IPS-18a (cell line): ENCODE results near the gene XG.
"Not testable (repeated sequence)": the region's sequence is repeated elsewhere in the genome, so short reads cannot be mapped to it uniquely, and the experiment has no call there.

Experiments
- H3K27ac ChIP-seq: one replicate; pipeline ENCODE4 v1.5.1; 2013; ENCODE audit warnings: low read length
- H3K27me3 ChIP-seq: one replicate; pipeline ENCODE4 v1.6.1; 2013; ENCODE audit warnings: mild to moderate bottlenecking, low read length; ENCODE audit not compliant: control insufficient read depth, insufficient read depth
- H3K36me3 ChIP-seq: one replicate; pipeline ENCODE4 v1.6.1; 2013; ENCODE audit warnings: low read depth, low read length; ENCODE audit not compliant: control insufficient read depth
- H3K4me1 ChIP-seq: one replicate; pipeline ENCODE4 v1.6.1; 2013; ENCODE audit warnings: low read depth, low read length; ENCODE audit not compliant: control insufficient read depth
- H3K4me3 ChIP-seq: one replicate; pipeline ENCODE4 v1.5.1; 2013; ENCODE audit warnings: low read length
- H3K9ac ChIP-seq: one replicate; pipeline ENCODE4 v1.6.1; 2013; ENCODE audit warnings: mild to moderate bottlenecking, low read length, moderate library complexity
- H3K9me3 ChIP-seq: one replicate; pipeline ENCODE4 v1.6.1; 2013; ENCODE audit warnings: low read depth, low read length; ENCODE audit not compliant: control insufficient read depth

Gene XG

DNA sequence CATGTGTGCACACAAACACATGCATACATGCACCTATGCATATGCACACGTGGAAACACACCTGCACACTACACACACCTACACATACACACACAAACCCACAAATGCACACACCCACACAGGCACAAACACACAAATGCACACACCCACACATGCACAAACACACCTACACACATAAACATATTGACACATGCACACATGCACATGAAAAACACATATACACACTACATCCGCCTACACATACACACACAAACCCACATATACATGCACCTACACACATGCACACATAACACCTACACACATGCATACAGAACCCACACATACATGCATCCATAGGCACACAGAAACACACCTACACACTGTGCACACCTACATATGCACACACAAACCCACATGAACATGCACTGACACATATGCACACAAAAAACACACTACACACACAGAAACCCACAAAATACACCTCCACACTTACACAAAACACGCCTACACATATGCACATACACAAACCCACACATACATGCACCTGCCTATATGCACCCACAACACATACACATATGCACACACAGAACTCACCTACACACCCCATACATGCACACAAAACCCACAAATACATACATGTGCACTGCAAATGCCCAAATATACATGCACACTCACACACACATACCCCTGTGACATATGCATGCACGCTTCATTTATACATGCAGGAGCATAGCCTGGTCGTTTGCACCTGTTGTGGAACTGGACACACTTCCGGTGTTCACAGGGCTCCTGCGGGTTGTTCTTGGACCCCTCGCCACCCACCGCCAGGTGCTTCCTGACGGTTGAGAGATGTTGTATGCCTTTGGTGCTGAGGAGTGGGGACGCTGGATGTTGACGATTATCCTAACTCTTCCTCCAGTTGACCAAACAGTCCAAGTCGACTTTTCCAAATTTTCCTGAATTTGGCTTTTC is 38.7 kb upstream of the XG start:
- H3K9ac ChIP-seq, result no peak overlapping the region
- H3K4me1 ChIP-seq, result peaks cover 9% of the 10 kb centered on the region
- peaks cover 3% of the 10 kb centered on the region for H3K36me3 ChIP-seq
- H3K4me3 ChIP-seq, result no peak overlapping the region
- H3K27ac ChIP-seq, result no peak overlapping the region
- H3K27me3 ChIP-seq, result no peaks in the 10 kb centered on the region
- no peaks in the 10 kb centered on the region for H3K9me3 ChIP-seq

DNA sequence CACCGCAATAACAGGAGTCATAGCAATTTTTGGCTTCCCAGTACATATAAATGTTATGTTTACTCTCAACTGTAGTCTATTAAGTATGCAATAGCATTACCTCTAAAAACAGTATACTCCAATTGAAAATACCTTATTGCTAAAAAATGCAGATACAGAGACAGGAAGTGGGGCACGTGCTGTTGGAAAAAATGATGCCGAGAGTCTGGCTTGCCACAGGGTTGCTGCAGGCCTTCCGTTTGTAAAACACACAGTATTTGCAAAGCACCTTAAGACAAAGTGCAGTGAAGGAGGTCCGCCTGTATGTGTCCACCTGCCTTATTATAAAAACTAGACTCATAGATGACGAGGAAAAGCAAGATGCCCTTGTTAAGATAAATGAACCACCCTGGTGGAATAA is 37.3 kb upstream of the XG start:
- Histone ChIP-seq H3K9me3 (no peaks in the 10 kb centered on the region), H3K9ac (no peak overlapping the region), H3K4me3 (no peak overlapping the region), H3K36me3 (peaks cover 3% of the 10 kb centered on the region), H3K27me3 (no peaks in the 10 kb centered on the region), H3K4me1 (peaks cover 9% of the 10 kb centered on the region), H3K27ac (no peak overlapping the region)

DNA sequence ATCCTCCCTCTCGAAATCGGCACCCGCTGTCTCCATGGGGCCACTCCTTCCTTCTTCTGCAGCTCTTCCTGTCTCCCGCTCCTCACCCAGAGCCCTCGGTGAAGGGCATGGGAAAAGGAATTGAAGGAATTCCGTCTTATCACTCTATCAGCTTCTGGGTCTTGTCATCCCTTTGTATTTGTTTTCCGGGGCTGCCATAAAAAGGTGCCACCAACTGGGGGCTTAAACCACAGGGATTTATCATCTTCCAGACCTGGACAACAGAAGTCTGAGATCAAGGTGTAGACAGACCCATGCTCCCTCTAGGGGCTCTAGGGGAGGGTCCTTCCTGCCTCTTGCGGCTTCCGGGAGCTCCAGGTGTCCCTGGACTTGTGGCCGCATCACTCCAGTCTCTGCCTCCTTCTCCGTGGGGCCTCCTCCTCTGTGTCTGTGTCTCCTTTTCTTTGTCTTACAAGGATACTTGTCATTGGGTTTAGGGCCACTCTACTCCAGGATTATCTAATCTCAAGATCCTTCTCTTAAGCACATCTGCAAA is 36.7 kb upstream of the XG start:
- Histone ChIP-seq H3K27ac (no peak overlapping the region), H3K9me3 (no peaks in the 10 kb centered on the region), H3K9ac (no peak overlapping the region), H3K4me3 (no peak overlapping the region), H3K36me3 (peaks cover 3% of the 10 kb centered on the region), H3K27me3 (no peaks in the 10 kb centered on the region), H3K4me1 (peaks cover 4% of the 10 kb centered on the region)

DNA sequence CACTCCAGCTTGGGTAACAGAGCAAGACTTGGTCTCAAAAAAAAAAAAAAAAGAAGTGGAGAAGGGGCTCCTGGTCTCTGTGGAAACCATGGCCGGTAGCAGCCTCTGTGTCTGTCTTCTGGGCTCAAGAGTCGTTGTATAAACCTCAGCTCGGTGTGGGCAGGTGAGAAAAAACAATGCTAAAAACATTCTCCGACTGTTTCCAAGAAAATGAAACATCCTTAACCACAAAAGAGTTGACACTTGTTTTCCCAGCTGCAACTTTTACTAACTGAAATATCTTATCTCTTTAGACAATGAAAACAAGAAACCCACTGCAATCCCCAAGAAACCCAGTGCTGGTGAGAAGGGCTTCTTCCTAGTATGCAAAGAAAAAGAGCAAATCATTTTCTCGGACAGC is 34.5 kb upstream of the XG start:
- Histone ChIP-seq H3K27me3 (no peaks in the 10 kb centered on the region), H3K4me1 (no peaks in the 10 kb centered on the region), H3K27ac (no peak overlapping the region), H3K9me3 (no peaks in the 10 kb centered on the region), H3K4me3 (no peak overlapping the region), H3K9ac (no peak overlapping the region), H3K36me3 (peaks cover 3% of the 10 kb centered on the region)

DNA sequence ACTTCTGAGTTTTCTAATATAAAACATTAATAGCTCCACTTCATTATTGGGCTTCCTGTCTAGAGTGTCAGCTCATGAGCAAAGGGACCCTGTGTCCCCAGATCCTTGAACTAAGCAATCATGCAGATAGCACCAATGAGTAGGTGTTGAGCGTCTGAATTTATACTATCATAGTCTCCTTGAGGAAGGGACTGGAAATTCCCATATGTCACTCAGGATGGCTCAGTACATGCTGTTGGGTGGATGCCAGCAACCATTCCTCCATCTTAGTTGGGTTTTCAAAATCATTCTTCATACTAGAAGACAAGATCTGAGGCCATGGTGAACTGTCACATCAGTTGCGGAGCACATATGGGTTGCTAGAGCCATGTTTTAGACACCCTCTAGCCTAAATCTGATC is 33.0 kb upstream of the XG start:
- Histone ChIP-seq H3K9me3 (no peaks in the 10 kb centered on the region), H3K9ac (no peak overlapping the region), H3K4me3 (no peak overlapping the region), H3K27ac (no peak overlapping the region), H3K4me1 (no peaks in the 10 kb centered on the region), H3K27me3 (no peaks in the 10 kb centered on the region), H3K36me3 (peaks cover 14% of the 10 kb centered on the region)

DNA sequence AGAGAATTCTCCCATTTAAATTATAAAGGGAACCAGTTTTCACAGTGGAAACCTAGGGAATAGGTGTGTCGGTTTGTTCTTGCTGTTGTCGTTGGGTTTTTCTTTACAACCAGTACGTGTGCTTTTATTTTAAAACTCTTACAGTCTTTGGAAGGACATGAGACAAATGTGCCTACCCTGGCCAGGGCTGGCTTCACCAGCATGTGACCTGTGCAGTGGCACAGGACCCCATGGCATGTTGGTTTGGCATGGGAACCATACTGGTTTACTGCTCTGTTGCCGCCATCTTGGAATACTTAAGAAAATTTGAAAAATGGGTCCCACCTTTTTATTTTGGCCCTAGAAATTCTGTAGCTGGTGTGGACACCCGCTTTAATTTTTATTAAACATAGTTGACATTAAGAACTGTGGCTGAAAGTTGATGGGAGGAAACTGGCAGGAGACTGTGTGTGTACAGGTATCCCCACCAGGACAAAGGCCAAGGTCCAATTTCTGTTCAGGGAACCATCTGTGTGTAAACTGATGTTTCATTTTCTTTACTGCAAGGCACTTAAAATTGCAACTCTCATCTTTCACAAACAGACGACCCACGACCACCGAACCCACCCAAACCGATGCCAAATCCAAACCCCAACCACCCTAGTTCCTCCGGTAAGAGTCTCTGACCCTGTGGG is 31.9 kb upstream of the XG start:
- no peaks in the 10 kb centered on the region for H3K9me3 ChIP-seq
- H3K27me3 ChIP-seq, result no peaks in the 10 kb centered on the region
- no peaks in the 10 kb centered on the region for H3K4me1 ChIP-seq
- H3K36me3 ChIP-seq, result peaks cover 14% of the 10 kb centered on the region
- no peak overlapping the region for H3K9ac ChIP-seq
- no peak overlapping the region for H3K27ac ChIP-seq
- H3K4me3 ChIP-seq, result no peak overlapping the region

DNA sequence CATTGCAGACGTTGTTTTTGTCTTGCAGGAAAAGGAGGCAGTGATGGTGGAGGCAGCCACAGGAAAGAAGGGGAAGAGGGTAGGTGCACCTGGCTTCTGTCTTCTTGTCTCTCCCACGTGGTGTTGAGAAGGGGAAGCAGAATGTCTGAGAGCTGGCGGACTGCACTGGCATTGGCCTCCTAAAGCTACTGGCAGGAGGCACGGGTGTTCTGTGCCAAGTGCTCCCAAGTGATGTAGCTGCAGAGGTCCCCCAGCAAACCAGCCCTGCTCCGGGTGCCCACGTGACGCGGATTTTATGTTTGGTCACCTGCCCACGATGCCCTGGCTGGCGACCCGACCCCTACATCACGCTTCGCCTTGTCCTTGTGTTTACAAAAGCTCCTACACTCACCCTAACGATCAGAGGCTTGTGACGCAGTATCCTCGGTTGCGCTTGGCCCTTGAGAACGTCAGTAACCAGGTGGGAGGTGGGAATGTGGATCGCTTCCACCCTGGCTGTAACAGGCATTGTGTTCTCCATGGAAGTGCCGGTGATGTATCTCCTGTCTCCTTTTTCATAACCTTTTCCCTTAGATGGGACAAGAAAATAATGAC is 28.5 kb upstream of the XG start:
- Histone ChIP-seq H3K4me1 (no peaks in the 10 kb centered on the region), H3K27ac (no peak overlapping the region), H3K27me3 (no peaks in the 10 kb centered on the region), H3K9me3 (no peaks in the 10 kb centered on the region), H3K9ac (no peak overlapping the region), H3K36me3 (peaks cover 11% of the 10 kb centered on the region), H3K4me3 (no peak overlapping the region)

DNA sequence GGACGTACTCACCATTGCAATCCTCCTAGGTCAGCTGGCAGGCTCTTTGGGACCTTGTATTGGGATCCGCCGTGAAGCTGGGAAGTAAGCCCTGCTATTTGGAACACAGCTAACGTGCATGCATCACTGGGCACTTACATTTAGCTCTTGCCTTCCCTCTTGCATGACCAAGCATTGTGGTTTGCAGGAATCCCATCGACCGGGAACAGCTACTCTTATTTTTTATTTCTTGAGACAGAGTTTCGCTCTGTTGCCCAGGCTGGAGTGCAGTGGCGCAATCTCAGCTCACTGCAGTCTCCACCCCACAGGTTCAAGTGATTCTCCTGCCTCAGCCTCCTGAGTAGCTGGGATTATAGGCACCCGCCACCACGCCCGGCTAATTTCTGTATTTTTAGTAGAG is 24.6 kb upstream of the XG start:
- not testable (repeated sequence) for H3K9me3 ChIP-seq, H3K9ac ChIP-seq, H3K27me3 ChIP-seq, H3K27ac ChIP-seq, H3K4me3 ChIP-seq, H3K4me1 ChIP-seq
- peaks cover 17% of the 10 kb centered on the region for H3K36me3 ChIP-seq

DNA sequence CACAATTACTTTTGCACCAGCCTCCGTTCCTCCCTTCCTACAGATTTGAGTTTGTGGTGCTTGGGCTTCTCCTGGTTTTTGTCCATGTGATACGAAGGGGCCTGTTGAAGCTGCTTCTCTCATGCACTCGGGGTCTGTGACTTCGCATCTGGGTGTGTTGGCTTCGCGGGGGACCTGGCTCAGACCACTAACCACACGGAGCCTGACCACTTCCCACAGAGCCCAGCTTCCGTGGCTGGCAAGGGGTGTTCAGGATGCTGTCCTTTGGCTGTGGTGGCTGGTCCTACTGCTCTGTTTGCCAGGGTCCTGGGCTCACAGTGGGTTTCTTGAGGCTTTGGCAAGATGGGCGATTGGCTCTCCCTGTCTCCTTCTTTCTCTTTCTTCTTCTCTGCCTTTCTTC is 19.8 kb upstream of the XG start:
- H3K4me1 ChIP-seq, result no peaks in the 10 kb centered on the region
- H3K9ac ChIP-seq, result no peak overlapping the region
- H3K9me3 ChIP-seq, result no peaks in the 10 kb centered on the region
- H3K27ac ChIP-seq, result no peak overlapping the region
- no peak overlapping the region for H3K4me3 ChIP-seq
- H3K27me3 ChIP-seq, result no peaks in the 10 kb centered on the region
- H3K36me3 ChIP-seq, result peaks cover 10% of the 10 kb centered on the region

DNA sequence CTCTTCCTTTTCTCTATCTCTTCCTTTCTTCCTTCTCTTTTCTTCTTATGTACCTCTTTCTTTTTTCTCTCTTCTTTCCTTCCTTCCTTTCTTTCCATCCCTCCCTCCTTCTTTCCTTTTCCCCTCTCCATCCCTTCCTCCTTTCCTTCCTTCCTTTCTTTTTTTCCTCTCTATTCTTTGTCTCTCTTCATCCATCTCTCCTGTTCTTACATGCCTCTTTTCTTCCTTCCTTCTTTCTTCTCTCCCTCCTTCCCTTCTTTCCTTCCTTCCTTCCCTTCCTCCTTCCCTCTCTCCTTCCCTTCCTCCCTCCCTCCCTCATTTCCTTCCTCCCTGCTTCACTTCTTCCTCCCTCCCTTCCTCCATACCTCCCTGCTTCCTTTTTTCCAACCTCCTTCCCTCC is 19.2 kb upstream of the XG start:
- H3K27ac ChIP-seq, result no peak overlapping the region
- H3K36me3 ChIP-seq, result peaks cover 10% of the 10 kb centered on the region
- no peak overlapping the region for H3K9ac ChIP-seq
- H3K4me3 ChIP-seq, result no peak overlapping the region
- H3K4me1 ChIP-seq, result no peaks in the 10 kb centered on the region
- no peaks in the 10 kb centered on the region for H3K9me3 ChIP-seq
- H3K27me3 ChIP-seq, result no peaks in the 10 kb centered on the region

DNA sequence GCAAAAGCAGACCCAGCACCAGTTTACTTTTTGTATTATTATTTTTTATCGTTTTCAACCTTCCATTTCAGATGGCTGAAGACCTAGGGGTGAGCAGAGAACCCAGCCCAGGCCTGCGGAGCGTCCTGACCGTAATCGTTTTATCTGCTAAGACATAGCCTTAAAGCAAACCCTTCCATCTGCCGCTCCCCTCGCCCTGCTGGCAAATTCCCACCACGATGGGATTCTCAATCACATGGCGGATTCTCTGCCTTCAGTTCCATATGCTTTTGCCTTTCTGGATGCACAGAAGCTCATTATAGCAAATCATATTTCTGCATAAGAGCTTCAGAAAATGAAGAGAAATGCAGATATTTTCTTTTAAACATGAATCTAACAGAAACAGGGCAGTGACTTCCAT is 18.6 kb upstream of the XG start:
- H3K27me3 ChIP-seq, result no peaks in the 10 kb centered on the region
- H3K9me3 ChIP-seq, result no peaks in the 10 kb centered on the region
- no peaks in the 10 kb centered on the region for H3K4me1 ChIP-seq
- no peak overlapping the region for H3K9ac ChIP-seq
- H3K27ac ChIP-seq, result no peak overlapping the region
- H3K36me3 ChIP-seq, result peaks cover 10% of the 10 kb centered on the region
- H3K4me3 ChIP-seq, result no peak overlapping the region
